Measurements from ENCODE around the gene MOB2. TPM values are rescaled to one million over a fixed set of nuclear protein-coding genes. Genes with fewer than 3 reads are reported as not detected.
A peak's percentile ranks its signal among the peaks of the same experiment; 100 is the strongest.
"Not testable (repeated sequence)": the region's sequence is repeated elsewhere in the genome, so short reads cannot be mapped to it uniquely, and the experiment has no call there.

MOB2 gene
- total RNA-seq, 2 experiments from 2014 or later, result 22.4 to 27.5 TPM

DNA sequence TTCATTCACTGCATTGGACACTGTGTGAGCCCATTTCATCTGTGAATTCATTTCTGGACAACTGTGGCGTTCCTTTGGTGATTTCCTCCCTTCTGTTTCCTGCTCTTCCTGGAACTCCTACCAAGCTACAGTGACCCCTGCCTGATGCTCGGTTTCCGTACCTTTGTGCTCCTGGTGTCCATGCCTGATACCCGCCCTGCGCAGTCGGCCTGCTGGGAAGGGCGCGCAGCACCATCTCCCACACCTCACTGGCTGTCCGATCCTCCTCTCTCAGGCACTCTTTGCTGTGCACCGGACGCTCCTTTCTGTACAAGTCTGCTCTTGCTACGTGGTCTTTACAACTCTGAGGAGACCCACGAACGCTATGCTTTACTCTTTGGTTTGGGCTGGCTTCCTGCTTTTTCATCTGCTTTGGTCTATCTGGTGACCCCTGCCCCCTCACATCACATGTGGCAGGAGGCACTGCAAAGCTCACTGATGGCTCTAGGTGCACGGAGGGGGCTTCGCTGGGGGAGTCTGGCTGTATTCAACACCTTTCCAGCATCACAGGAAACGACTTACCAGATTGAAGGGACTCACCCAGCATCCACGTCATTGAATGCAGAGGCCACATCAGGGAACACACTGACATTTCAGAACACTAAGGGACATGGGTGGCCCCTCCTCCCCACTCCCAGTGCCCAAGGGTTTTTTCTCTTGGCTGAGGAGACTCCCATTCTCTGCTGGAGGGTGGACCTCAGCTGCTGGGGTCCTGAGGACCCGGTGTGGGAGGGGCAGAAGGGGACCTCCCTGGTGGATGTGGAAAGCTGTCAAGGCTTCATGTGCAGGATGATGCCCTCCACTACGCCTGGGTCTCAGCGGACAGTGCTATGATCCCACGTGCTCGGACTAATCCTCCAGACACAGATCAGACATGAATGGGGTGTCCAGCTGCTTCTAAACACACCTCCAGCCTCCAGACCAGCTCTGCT lies 27.0 kb upstream of the MOB2 start:
- H3K27ac ChIP-seq (ENCODE audit: low read depth, low read length, poor library complexity, severe bottlenecking), result no peak overlapping the region
- POLR2A ChIA-PET, result no interaction called here
- no peak overlapping the region for H3K4me3 ChIP-seq (ENCODE audit: low read depth, low read length, poor library complexity, severe bottlenecking)
- no peaks in the 10 kb centered on the region for H3K9me2 ChIP-seq (ENCODE audit: insufficient read depth, low read length)
- BruUV-seq (replicated peaks), result no TSS peak
- intact Hi-C loops (cut with micrococcal nuclease; ENCODE audit: unreplicated experiment), result loop anchor here (10.0 kb wide), 1 partner anchor 399 kb away; no protein-coding TSS in a partner anchor
- no peaks in the 10 kb centered on the region for H3K79me2 ChIP-seq (ENCODE audit: insufficient read depth, low read depth, low read length)
- no peaks in the 10 kb centered on the region for H3K36me3 ChIP-seq (ENCODE audit: insufficient read depth, low read length)
- H4K20me1 ChIP-seq (ENCODE audit: insufficient read depth, low read length), result peaks cover 3% of the 10 kb centered on the region; the same call in 1 of the 2 replicates
- H2AFZ ChIP-seq (ENCODE audit: low read length), result no peak overlapping the region
- TF ChIP-seq, protein P1, sequence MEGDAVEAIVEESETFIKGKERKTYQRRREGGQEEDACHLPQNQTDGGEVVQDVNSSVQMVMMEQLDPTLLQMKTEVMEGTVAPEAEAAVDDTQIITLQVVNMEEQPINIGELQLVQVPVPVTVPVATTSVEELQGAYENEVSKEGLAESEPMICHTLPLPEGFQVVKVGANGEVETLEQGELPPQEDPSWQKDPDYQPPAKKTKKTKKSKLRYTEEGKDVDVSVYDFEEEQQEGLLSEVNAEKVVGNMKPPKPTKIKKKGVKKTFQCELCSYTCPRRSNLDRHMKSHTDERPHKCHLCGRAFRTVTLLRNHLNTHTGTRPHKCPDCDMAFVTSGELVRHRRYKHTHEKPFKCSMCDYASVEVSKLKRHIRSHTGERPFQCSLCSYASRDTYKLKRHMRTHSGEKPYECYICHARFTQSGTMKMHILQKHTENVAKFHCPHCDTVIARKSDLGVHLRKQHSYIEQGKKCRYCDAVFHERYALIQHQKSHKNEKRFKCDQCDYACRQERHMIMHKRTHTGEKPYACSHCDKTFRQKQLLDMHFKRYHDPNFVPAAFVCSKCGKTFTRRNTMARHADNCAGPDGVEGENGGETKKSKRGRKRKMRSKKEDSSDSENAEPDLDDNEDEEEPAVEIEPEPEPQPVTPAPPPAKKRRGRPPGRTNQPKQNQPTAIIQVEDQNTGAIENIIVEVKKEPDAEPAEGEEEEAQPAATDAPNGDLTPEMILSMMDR (conservative IDR thresholded peaks at IDR 0.05; ENCODE audit: low read length), result no peak
- TF ChIP-seq EZH2phosphoT487 (IDR thresholded peaks at IDR 0.05; ENCODE audit: borderline replicate concordance, low read depth, low read length), result no peak
- no peak for DNase-seq (ENCODE audit: low spot score)
- no peak overlapping the region for H3K4me2 ChIP-seq (ENCODE audit: low read length)
- H3K9me3 ChIP-seq (ENCODE audit: low read length), result no peaks in the 10 kb centered on the region
- CTCF ChIA-PET (ENCODE audit: unreplicated experiment), result no interaction called here
- H3K4me1 ChIP-seq (ENCODE audit: insufficient read depth, low read length, poor library complexity, severe bottlenecking), result peaks cover 21% of the 10 kb centered on the region

DNA sequence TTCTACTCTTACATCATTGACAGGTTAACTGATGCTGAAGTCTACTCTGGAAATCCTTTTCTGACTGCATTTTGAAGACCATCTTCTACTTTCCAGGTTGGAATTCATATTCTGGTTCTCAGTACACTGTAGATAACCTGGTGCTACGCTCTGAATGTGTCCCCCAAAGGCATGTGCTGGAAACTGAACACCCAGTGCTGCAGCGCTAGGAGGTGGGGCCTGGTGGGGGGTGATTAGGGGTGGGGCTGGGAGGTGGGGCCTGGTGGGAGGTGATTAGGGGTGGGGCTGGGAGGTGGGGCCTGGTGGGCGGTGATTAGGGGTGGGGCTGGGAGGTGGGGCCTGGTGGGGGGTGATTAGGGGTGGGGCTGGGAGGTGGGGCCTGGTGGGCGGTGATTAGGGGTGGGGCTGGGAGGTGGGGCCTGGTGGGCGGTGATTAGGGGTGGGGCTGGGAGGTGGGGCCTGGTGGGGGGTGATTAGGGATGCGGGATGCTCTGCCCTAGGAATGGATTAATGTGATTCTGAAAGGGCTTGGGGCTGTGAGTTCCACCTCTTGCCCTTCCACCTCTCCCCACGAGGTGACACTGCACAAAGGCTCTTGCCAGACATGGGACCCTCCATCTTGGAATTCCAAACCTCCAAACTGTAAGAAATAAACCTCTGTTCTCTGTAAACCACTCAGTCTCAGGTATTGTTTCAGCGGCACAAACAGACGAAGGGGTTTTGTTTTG lies 26.1 kb upstream of the MOB2 start:
- H3K27ac ChIP-seq (ENCODE audit: low read depth, low read length, poor library complexity, severe bottlenecking); H4K20me1 ChIP-seq (ENCODE audit: insufficient read depth, low read length); H3K36me3 ChIP-seq (ENCODE audit: insufficient read depth, low read length); BruUV-seq (replicated peaks); H3K9me3 ChIP-seq (ENCODE audit: low read length); H3K4me2 ChIP-seq (ENCODE audit: low read length); H3K4me3 ChIP-seq (ENCODE audit: low read depth, low read length, poor library complexity, severe bottlenecking); H3K9me2 ChIP-seq (ENCODE audit: insufficient read depth, low read length); H2AFZ ChIP-seq (ENCODE audit: low read length); POLR2A ChIA-PET; H3K79me2 ChIP-seq (ENCODE audit: insufficient read depth, low read depth, low read length); CTCF ChIA-PET (ENCODE audit: unreplicated experiment): not testable (repeated sequence)
- intact Hi-C loops (cut with micrococcal nuclease; ENCODE audit: unreplicated experiment), result loop anchor here (10.0 kb wide), 1 partner anchor 398 kb away; no protein-coding TSS in a partner anchor
- peak; percentile 46 for DNase-seq (ENCODE audit: low spot score)
- peaks cover 24% of the 10 kb centered on the region for H3K4me1 ChIP-seq (ENCODE audit: insufficient read depth, low read length, poor library complexity, severe bottlenecking)

DNA sequence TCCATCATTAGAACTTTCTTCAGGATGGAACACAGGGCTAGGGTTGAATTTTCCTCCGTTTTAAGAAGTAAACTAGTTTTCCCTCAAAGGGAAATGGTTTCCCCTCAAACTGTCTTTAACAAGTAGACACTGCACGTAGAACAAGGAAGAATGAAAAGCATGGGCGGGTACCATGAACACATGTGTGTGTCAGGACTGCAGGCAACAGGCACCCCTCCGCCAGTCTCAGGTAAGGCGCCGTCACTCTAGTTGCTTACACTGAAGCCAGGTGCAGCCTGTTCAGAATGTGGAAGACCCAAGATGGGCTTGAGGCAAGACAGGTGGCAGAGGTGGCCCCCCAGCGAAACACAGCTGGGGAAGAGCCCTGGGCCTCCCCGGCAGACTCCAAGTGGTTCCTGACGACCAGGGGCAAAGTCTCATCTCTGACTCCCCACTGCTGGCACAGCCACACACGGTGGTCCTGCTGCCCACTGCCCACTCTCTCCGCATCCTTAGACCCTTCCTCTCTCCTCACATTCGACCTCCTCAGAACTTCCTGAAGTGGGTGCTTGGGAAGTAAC lies 25.4 kb upstream of the MOB2 start:
- CTCF ChIA-PET (ENCODE audit: unreplicated experiment), result no interaction called here
- Histone ChIP-seq H3K36me3 (ENCODE audit: insufficient read depth, low read length) (no peaks in the 10 kb centered on the region), H3K79me2 (ENCODE audit: insufficient read depth, low read depth, low read length) (no peaks in the 10 kb centered on the region), H2AFZ (ENCODE audit: low read length) (no peak overlapping the region), H3K4me3 (ENCODE audit: low read depth, low read length, poor library complexity, severe bottlenecking) (no peak overlapping the region), H3K4me2 (ENCODE audit: low read length) (no peak overlapping the region), H3K9me2 (ENCODE audit: insufficient read depth, low read length) (no peaks in the 10 kb centered on the region), H4K20me1 (ENCODE audit: insufficient read depth, low read length) (peaks cover 3% of the 10 kb centered on the region; the same call in 1 of the 2 replicates), H3K4me1 (ENCODE audit: insufficient read depth, low read length, poor library complexity, severe bottlenecking) (peaks cover 28% of the 10 kb centered on the region), H3K27ac (ENCODE audit: low read depth, low read length, poor library complexity, severe bottlenecking) (no peak overlapping the region), H3K9me3 (ENCODE audit: low read length) (no peaks in the 10 kb centered on the region)
- POLR2A ChIA-PET, result no interaction called here
- TF ChIP-seq, protein P1 (conservative IDR thresholded peaks at IDR 0.05; ENCODE audit: low read length), result no peak
- TF ChIP-seq EZH2phosphoT487 (IDR thresholded peaks at IDR 0.05; ENCODE audit: borderline replicate concordance, low read depth, low read length), result no peak
- intact Hi-C loops (cut with micrococcal nuclease; ENCODE audit: unreplicated experiment), result loop anchor here (10.0 kb wide), 1 partner anchor 397 kb away; no protein-coding TSS in a partner anchor
- no peak for DNase-seq (ENCODE audit: low spot score)
- BruUV-seq (replicated peaks), result no TSS peak
